ENCODE results near the gene OLFM2.

OLFM2 gene

DNA sequence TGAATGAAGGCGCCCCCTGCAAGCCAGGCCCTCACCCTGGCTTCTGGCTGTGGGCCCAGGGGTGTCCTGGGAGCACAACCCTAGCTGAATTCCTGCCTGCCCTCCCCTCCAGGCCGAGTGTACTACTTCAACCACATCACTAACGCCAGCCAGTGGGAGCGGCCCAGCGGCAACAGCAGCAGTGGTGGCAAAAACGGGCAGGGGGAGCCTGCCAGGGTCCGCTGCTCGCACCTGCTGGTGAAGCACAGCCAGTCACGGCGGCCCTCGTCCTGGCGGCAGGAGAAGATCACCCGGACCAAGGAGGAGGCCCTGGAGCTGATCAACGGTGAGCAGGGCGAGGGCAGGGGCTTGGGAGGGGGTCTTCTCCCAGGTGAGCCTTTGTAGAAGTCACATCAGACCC lies 98.0 kb downstream of the OLFM2 start:
- Histone ChIP-seq H3K4me3 (ENCODE audit: insufficient read length, low read depth) (no peak overlapping the region), H3K4me1 (ENCODE audit: insufficient read depth, insufficient read length) (no peaks in the 10 kb centered on the region), H3K9me3 (ENCODE audit: insufficient read depth, low read length) (no peaks in the 10 kb centered on the region), H3K27me3 (ENCODE audit: insufficient read depth, insufficient read length) (no peaks in the 10 kb centered on the region), H3K36me3 (ENCODE audit: insufficient read depth, insufficient read length, low read length) (peaks cover 58% of the 10 kb centered on the region), H3K9ac (ENCODE audit: insufficient read length, low read depth) (no peak overlapping the region)
- no peak for DNase-seq (ENCODE audit: low read depth, low spot score)
- TF ChIP-seq YY1 (IDR thresholded peaks at IDR 0.05; ENCODE audit: insufficient read depth, insufficient read length): no peak
- no peak for TF ChIP-seq SUZ12 (IDR thresholded peaks at IDR 0.05; ENCODE audit: extremely low read depth, insufficient read depth, insufficient read length)
- TF ChIP-seq ZNF274 (IDR thresholded peaks at IDR 0.05; ENCODE audit: low read depth, low read length): no peak

DNA sequence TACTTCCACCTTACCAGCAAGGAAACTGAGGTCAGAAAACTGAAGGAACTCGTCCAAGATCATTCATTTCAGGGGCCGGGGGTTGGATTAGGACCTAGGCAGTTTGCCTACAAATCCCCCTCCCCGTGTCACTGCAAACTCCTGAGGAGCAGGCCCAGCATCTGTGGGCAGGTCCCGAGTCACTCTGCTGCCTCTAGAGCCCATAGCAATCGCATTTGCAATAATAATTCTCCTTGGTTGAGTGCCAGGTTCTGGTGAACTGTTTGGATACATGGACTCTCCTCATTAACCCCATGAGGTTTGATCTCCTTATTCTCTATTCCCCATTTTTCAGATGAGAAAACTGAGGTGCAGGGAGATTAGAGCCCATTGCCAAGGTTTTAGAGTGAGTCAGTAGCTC lies 100.3 kb downstream of the OLFM2 start:
- Histone ChIP-seq H3K9ac (ENCODE audit: insufficient read length, low read depth) (peak overlapping the region; percentile 93), H3K27me3 (ENCODE audit: insufficient read depth, insufficient read length) (no peaks in the 10 kb centered on the region), H3K4me3 (ENCODE audit: insufficient read length, low read depth) (peak overlapping the region; percentile 76), H3K9me3 (ENCODE audit: insufficient read depth, low read length) (no peaks in the 10 kb centered on the region), H3K36me3 (ENCODE audit: insufficient read depth, insufficient read length, low read length) (peaks cover 42% of the 10 kb centered on the region), H3K4me1 (ENCODE audit: insufficient read depth, insufficient read length) (no peaks in the 10 kb centered on the region)
- TF ChIP-seq YY1 (IDR thresholded peaks at IDR 0.05; ENCODE audit: insufficient read depth, insufficient read length): no peak
- TF ChIP-seq SUZ12 (IDR thresholded peaks at IDR 0.05; ENCODE audit: extremely low read depth, insufficient read depth, insufficient read length): no peak
- TF ChIP-seq ZNF274 (IDR thresholded peaks at IDR 0.05; ENCODE audit: low read depth, low read length): no peak
- DNase-seq (ENCODE audit: low read depth, low spot score): no peak

DNA sequence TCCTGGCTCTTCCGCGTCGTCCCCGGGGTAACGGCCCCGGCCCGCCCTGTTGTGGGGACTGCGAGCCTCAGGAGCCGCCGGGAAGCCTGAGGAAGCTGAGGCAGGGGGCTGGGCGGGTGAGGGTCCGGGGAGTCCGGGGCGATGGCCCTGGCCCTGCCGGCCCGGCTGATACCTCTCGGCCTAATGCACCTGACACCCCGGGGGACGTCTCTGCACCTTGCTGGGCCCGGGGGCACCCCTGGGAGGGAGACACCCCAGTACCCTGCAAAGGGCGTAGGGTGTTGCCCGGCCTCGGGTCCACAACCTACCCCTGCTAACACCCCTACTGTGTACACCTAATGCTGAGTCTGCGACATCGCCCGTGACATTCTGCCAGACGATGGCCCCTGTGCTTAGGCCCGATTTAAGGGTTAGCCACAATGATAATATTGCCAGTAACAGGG lies 100.8 kb downstream of the OLFM2 start:
- no peak for TF ChIP-seq SUZ12 (IDR thresholded peaks at IDR 0.05; ENCODE audit: extremely low read depth, insufficient read depth, insufficient read length)
- no peak for TF ChIP-seq ZNF274 (IDR thresholded peaks at IDR 0.05; ENCODE audit: low read depth, low read length)
- no peak for TF ChIP-seq YY1 (IDR thresholded peaks at IDR 0.05; ENCODE audit: insufficient read depth, insufficient read length)
- peaks cover 40% of the 10 kb centered on the region for H3K36me3 ChIP-seq (ENCODE audit: insufficient read depth, insufficient read length, low read length)
- no peaks in the 10 kb centered on the region for H3K9me3 ChIP-seq (ENCODE audit: insufficient read depth, low read length)
- H3K4me3 ChIP-seq (ENCODE audit: insufficient read length, low read depth): peak overlapping the region; percentile 76
- no peaks in the 10 kb centered on the region for H3K4me1 ChIP-seq (ENCODE audit: insufficient read depth, insufficient read length)
- no peak for DNase-seq (ENCODE audit: low read depth, low spot score)
- H3K9ac ChIP-seq (ENCODE audit: insufficient read length, low read depth): peak overlapping the region; percentile 93
- H3K27me3 ChIP-seq (ENCODE audit: insufficient read depth, insufficient read length): no peaks in the 10 kb centered on the region

DNA sequence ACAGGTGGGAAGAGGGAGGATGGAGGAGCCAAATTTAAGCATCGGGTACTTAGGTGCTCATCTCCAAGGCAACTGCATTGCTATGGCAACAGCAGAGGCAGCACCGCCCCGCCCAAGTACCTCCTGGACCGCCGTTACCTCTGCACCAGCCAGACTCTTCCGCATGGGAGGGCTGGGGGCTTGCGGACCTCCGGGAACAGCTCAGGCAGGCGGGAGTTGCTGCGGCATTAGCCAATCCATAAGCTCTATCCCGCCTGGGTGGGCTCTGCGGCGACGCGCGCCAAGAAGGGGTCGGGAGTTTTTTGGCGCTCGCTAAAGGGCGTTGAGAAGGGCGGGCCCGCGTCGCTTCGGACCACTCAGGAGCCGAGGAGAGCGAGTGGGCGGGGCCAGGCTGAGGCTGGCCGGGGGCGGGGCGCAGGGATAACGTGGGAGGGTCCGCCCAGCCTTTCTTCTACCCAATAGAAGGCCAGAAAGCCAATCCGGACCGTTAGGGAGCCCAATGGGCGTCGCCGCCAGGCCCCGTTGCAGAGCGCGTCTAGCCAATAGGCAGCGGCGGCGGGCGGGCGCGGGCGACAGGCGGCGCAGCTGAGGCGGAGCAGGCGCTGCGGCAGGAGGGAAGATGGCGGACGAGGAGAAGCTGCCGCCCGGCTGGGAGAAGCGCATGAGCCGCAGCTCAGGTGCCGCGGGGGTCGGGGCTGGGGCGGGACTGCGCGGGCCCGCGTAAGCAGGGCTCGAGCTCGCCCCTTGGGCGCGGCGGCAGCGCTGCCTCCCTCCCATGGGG lies 101.4 kb downstream of the OLFM2 start, which contains the start of gene PIN1:
Gene PIN1 (plus strand): TSS at position 593 of the 781 bp plus-strand sequence. CDS start 27 bp downstream, at position 620.
- Histone ChIP-seq H3K9me3 (ENCODE audit: insufficient read depth, low read length) (no peaks in the 10 kb centered on the region), H3K4me3 (ENCODE audit: insufficient read length, low read depth) (peak within 1 kb of the TSS; percentile 76), H3K9ac (ENCODE audit: insufficient read length, low read depth) (peak within 1 kb of the TSS; percentile 93), H3K4me1 (ENCODE audit: insufficient read depth, insufficient read length) (no peaks in the 10 kb centered on the region), H3K27me3 (ENCODE audit: insufficient read depth, insufficient read length) (no peaks in the 10 kb centered on the region), H3K36me3 (ENCODE audit: insufficient read depth, insufficient read length, low read length) (peaks cover 43% of the 10 kb centered on the region)
- peak; percentile 94 for DNase-seq (ENCODE audit: low read depth, low spot score)
- TF ChIP-seq YY1 (IDR thresholded peaks at IDR 0.05; ENCODE audit: insufficient read depth, insufficient read length): peak; percentile 57
- no peak for TF ChIP-seq SUZ12 (IDR thresholded peaks at IDR 0.05; ENCODE audit: extremely low read depth, insufficient read depth, insufficient read length)

DNA sequence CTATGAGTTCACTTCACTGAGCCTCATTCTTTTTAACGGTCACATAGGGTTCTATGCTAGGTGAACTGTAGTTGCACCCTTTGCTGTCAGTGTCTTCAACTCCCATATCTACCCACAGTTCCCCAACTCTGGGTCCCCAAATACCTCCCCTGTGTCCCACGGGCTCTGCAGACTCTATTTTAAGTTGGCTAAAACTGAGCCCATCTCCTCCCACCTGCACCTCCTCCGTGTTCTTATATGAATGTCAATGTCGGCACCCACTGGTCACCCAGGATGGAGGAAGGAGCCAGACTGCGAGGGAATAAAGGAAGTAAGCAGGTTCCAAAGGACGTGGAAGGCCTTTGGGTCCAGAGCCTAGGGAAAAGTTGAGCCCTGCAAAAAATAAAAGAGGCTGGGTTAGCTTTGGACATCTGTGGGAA lies 102.0 kb downstream of the OLFM2 start:
- Histone ChIP-seq H3K9ac (ENCODE audit: insufficient read length, low read depth) (no peak overlapping the region), H3K4me3 (ENCODE audit: insufficient read length, low read depth) (no peak overlapping the region), H3K9me3 (ENCODE audit: insufficient read depth, low read length) (no peaks in the 10 kb centered on the region), H3K36me3 (ENCODE audit: insufficient read depth, insufficient read length, low read length) (peaks cover 43% of the 10 kb centered on the region), H3K4me1 (ENCODE audit: insufficient read depth, insufficient read length) (no peaks in the 10 kb centered on the region), H3K27me3 (ENCODE audit: insufficient read depth, insufficient read length) (no peaks in the 10 kb centered on the region)
- DNase-seq (ENCODE audit: low read depth, low spot score): no peak
- TF ChIP-seq YY1 (IDR thresholded peaks at IDR 0.05; ENCODE audit: insufficient read depth, insufficient read length): no peak
- no peak for TF ChIP-seq SUZ12 (IDR thresholded peaks at IDR 0.05; ENCODE audit: extremely low read depth, insufficient read depth, insufficient read length)
- TF ChIP-seq ZNF274 (IDR thresholded peaks at IDR 0.05; ENCODE audit: low read depth, low read length): no peak

DNA sequence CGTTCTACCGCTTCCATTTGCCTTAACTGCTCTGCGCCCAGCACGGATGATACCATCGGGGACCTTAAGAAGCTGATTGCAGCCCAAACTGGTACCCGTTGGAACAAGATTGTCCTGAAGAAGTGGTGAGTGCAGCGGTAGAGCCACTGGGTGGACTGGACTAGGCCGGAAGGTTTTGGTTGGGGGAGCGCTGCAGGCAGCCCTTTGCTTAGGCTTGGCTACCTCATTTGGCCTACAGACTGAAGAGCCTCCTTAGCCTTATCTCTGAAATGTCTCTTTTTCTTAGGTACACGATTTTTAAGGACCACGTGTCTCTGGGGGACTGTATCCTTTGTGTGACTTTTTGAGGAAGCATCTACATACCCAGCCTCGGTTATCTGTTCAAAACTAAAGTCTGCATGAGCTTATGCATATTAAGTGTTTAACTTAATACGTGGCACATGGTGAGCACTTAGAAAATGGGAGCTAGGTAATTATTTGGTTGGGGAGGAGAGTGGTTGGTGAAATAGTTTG lies 107.7 kb downstream of the OLFM2 start:
- Histone ChIP-seq H3K9me3 (ENCODE audit: insufficient read depth, low read length) (no peaks in the 10 kb centered on the region), H3K27me3 (ENCODE audit: insufficient read depth, insufficient read length) (no peaks in the 10 kb centered on the region), H3K4me3 (ENCODE audit: insufficient read length, low read depth) (peak overlapping the region; percentile 88), H3K36me3 (ENCODE audit: insufficient read depth, insufficient read length, low read length) (peaks cover 39% of the 10 kb centered on the region), H3K9ac (ENCODE audit: insufficient read length, low read depth) (peak overlapping the region; percentile 94), H3K4me1 (ENCODE audit: insufficient read depth, insufficient read length) (no peaks in the 10 kb centered on the region)
- DNase-seq (ENCODE audit: low read depth, low spot score): no peak
- no peak for TF ChIP-seq ZNF274 (IDR thresholded peaks at IDR 0.05; ENCODE audit: low read depth, low read length)
- no peak for TF ChIP-seq SUZ12 (IDR thresholded peaks at IDR 0.05; ENCODE audit: extremely low read depth, insufficient read depth, insufficient read length)
- TF ChIP-seq YY1 (IDR thresholded peaks at IDR 0.05; ENCODE audit: insufficient read depth, insufficient read length): no peak
